ENCODE results near the gene MAPRE2.

DNA sequence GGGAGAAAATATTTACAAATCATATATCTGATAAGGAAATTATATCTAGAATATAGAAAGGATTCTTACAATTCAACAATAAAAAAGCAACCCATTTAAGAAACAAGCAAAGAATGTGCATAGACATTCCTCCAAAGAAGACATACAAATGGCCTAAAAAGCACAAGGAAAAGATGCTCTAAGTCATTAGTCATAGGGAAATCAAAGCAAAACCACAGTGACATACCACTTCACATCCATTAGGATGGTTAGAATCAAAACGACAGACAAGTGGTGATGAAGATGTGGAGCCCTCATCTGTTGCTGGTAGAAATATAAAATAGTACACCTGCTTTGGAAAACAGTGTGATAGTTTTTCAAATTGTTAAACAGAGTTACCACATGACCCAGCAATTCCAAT is 48.2 kb downstream of the MAPRE2 start:
- TF ChIP-seq, protein P1, sequence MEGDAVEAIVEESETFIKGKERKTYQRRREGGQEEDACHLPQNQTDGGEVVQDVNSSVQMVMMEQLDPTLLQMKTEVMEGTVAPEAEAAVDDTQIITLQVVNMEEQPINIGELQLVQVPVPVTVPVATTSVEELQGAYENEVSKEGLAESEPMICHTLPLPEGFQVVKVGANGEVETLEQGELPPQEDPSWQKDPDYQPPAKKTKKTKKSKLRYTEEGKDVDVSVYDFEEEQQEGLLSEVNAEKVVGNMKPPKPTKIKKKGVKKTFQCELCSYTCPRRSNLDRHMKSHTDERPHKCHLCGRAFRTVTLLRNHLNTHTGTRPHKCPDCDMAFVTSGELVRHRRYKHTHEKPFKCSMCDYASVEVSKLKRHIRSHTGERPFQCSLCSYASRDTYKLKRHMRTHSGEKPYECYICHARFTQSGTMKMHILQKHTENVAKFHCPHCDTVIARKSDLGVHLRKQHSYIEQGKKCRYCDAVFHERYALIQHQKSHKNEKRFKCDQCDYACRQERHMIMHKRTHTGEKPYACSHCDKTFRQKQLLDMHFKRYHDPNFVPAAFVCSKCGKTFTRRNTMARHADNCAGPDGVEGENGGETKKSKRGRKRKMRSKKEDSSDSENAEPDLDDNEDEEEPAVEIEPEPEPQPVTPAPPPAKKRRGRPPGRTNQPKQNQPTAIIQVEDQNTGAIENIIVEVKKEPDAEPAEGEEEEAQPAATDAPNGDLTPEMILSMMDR (conservative IDR thresholded peaks at IDR 0.05): no peak
- TF ChIP-seq EZH2 (IDR thresholded peaks at IDR 0.05; ENCODE audit: low read depth): no peak

All from PC-9 (cell line).